ES-I3 (cell line): Measurements from ENCODE around the gene ATP6V0A1.
"Not testable (repeated sequence)": the region's sequence is repeated elsewhere in the genome, so short reads cannot be mapped to it uniquely, and the experiment has no call there.

Experiments used
- H3K36me3 ChIP-seq: 2 replicates; pipeline ENCODE4 v1.6.1; 2013; ENCODE audit warnings: mild to moderate bottlenecking, low read length, control low read depth, moderate library complexity; ENCODE audit not compliant: insufficient read depth
- H3K4me1 ChIP-seq: 2 replicates; pipeline ENCODE4 v1.6.1; 2013; ENCODE audit warnings: mild to moderate bottlenecking, control low read depth, low read length; ENCODE audit not compliant: insufficient read depth
- H3K9ac ChIP-seq: 2 replicates; pipeline ENCODE4 v1.6.1; 2013; ENCODE audit warnings: low read depth, mild to moderate bottlenecking, low read length, moderate library complexity
- H3K9me3 ChIP-seq: 2 replicates; pipeline ENCODE4 v1.6.1; 2013; ENCODE audit warnings: mild to moderate bottlenecking, low read length, moderate library complexity; ENCODE audit not compliant: control insufficient read depth, insufficient read depth

Gene ATP6V0A1

GRCh38 chr17:42458497-42459255 is at the start of gene ATP6V0A1:
ATP6V0A1 (plus strand) TSS chr17:42458878; CDS start chr17:42460895, 2,017 bp downstream.
- peak within 1 kb of the TSS; percentile 92 for H3K9ac ChIP-seq
- 0 out of 2 replicates have a peak, but pooled peaks cover 3% of the 10 kb centered on the region for H3K36me3 ChIP-seq
- H3K9me3 ChIP-seq, result no peaks in the 10 kb centered on the region
- peaks cover 14% of the 10 kb centered on the region; the same call in 1 of the 2 replicates for H3K4me1 ChIP-seq

DNA sequence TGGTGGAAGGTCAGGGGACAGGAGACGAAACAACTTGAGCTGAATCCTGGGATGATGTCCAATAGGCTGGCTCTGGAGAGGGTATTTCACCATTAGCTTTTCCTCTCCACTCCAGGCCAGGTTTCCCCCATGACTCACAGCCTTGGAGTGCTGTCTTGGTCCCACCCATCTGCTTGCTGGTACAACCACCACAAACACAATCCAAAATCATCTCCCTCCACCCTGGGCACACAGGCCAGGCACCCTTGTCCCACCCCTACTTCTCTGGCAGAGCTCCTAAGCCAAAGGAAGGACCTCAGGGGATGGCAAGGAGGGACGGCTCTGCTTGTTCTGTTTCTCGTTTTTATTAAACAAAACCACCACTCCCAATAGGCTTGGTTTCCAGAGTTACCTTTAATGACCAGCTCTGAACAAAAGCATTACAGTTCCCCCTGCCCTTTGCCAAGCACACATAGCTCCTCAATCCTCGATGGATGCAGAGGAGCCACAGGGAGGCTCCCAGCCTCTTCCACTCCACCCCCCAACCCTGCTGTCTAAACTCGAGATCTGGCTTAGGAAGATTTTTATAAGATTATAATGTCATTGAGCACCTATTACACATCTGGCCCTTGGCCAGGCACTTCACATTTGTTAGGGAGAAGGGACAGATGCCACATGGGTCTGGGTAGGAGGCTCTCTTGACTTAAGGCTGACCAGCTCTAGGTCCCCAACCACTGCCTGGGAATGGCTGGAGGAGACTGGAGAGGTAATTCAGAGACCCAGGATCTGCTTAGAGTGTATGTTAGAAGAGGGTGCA is 49.0 kb upstream of the ATP6V0A1 start:
- Histone ChIP-seq H3K9me3 (no peaks in the 10 kb centered on the region), H3K9ac (no peak overlapping the region), H3K36me3 (no peaks in the 10 kb centered on the region), H3K4me1 (peaks cover 25% of the 10 kb centered on the region)

DNA sequence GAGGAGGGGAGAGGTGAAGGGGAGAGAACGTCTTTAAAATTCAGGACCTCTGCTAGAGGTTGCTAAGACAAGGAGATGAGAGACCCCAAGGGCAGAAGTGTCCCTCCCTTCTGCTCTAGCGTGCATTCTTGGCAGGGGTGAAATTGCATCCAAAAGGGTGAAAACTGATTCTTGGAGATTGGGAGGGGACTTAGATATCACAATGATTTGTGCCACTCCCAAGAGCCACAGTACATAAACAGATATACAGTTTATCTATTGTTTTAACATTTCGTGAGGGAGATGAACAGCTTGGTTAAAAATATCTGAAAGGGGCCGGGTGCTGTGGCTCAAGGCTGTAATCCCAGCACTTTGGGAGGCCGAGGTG is 48.4 kb upstream of the ATP6V0A1 start:
- H3K36me3 ChIP-seq, result no peaks in the 10 kb centered on the region
- no peaks in the 10 kb centered on the region for H3K9me3 ChIP-seq
- peaks cover 29% of the 10 kb centered on the region for H3K4me1 ChIP-seq
- H3K9ac ChIP-seq, result no peak overlapping the region

DNA sequence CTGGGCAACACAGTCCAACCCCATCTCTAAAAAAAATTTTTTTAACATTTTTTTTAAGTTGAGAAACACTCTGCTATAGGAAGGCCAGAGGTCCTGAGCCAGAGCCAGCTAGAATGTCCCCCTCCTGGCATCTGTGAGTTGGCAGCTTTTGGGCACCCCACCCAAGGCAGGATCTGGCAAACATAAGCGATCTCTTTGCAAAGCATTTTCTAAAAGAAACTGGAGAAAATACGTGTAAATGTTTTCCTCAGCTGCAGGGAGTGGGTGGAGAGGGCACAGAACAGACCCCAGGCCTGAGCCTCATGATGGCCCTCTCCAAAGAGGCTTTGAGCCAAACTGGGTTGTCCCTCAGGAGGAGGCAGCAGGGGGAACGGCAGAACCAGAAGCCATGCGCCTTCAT is 47.3 kb upstream of the ATP6V0A1 start:
- peaks cover 29% of the 10 kb centered on the region for H3K4me1 ChIP-seq
- no peak overlapping the region for H3K9ac ChIP-seq
- no peaks in the 10 kb centered on the region for H3K9me3 ChIP-seq
- H3K36me3 ChIP-seq, result no peaks in the 10 kb centered on the region

GRCh38 chr17:42411905-42412679 is 46.6 kb upstream of the ATP6V0A1 start:
- peaks cover 26% of the 10 kb centered on the region for H3K4me1 ChIP-seq
- no peaks in the 10 kb centered on the region for H3K36me3 ChIP-seq
- H3K9me3 ChIP-seq, result no peaks in the 10 kb centered on the region
- H3K9ac ChIP-seq, result no peak overlapping the region

DNA sequence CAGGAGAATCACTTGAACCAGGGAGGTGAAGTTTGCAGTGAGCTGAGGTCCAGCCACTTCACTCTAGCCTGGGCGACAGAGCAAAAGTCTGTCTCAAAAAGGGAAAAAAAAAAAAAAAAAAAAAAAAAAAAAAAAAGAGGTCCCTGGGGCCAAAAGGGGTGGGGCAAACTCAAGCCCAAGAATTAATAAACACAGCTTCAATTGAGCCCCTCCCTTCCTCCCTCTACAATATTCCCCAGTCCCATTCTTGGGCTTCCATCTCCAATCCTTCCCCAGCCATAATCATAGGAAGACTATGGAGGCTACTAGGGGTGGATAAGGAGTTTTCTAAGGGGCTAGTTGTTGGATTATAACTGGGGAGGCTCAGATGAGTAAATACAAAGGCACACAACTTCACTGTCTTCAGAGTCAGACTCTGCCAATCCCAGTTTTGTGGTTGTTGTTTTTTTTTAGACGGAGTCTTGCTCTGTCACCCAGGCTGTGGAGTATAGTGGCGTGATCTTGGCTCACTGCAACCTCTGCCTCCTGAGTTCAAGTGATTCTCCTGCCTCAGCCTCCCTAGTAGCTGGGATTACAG is 45.1 kb upstream of the ATP6V0A1 start:
- no peaks in the 10 kb centered on the region for H3K9me3 ChIP-seq
- no peaks in the 10 kb centered on the region for H3K36me3 ChIP-seq
- no peak overlapping the region for H3K9ac ChIP-seq
- peaks cover 14% of the 10 kb centered on the region for H3K4me1 ChIP-seq

GRCh38 chr17:42414704-42415409 is 43.8 kb upstream of the ATP6V0A1 start:
- Histone ChIP-seq H3K9ac (no peak overlapping the region), H3K4me1 (peaks cover 12% of the 10 kb centered on the region), H3K36me3 (no peaks in the 10 kb centered on the region), H3K9me3 (no peaks in the 10 kb centered on the region)

DNA sequence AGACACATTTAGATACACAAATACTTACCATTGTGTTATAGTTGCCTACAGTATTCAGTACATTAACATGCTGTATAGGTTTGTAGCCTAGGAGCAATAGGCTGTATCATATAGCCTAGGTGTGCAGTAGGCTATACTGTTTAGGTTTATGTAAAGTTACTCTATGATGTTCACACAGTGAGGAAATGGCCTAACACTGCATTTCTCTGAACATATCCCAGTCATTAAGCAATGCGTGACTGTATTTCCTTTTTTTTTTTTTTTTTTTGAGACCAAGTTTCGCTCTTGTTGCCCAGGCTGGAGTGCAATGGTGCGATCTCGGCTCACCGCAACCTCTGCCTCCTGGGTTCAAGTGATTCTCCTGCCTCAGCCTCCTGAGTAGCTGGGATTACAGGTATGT is 40.7 kb upstream of the ATP6V0A1 start:
- H3K9me3 ChIP-seq, H3K36me3 ChIP-seq, H3K9ac ChIP-seq: not testable (repeated sequence)
- H3K4me1 ChIP-seq, result peaks cover 23% of the 10 kb centered on the region

GRCh38 chr17:42421136-42421506 is 37.6 kb upstream of the ATP6V0A1 start:
- no peaks in the 10 kb centered on the region for H3K36me3 ChIP-seq
- peaks cover 18% of the 10 kb centered on the region for H3K4me1 ChIP-seq
- peak overlapping the region; percentile 99 for H3K9ac ChIP-seq
- H3K9me3 ChIP-seq, result no peaks in the 10 kb centered on the region

GRCh38 chr17:42421507-42422338 is 37.0 kb upstream of the ATP6V0A1 start:
- Histone ChIP-seq H3K9ac (peak overlapping the region; percentile 99), H3K9me3 (no peaks in the 10 kb centered on the region), H3K4me1 (peaks cover 17% of the 10 kb centered on the region), H3K36me3 (no peaks in the 10 kb centered on the region)

DNA sequence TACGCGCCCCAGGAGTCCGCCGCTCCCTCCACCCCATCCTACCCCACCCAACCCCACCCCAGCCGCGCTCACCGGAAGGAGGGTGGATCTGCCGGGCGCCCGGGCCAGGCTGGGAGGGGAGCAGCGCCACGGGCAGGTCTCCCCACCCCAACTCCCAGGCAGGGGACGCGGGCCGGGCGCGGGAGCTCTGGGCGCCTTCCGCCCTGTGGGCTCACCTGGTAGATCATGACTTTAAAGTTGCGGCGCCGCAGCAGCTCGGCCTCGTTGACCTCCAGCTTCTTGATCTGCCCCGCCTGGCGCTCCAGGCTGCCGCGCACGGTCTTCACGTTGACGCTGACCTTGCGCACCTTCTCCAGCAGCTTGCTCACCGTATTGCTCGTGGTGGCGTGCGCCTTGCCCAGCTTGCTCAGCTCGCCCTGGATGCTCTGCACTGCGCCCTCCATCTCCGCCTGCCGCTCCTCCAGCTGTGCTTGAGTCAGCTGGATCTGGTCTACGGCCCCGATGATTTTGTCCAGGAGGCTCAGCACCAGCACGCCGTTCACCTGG is 36.2 kb upstream of the ATP6V0A1 start:
- peaks cover 15% of the 10 kb centered on the region for H3K4me1 ChIP-seq
- H3K9ac ChIP-seq, result peak overlapping the region; percentile 99
- no peaks in the 10 kb centered on the region for H3K9me3 ChIP-seq
- H3K36me3 ChIP-seq, result no peaks in the 10 kb centered on the region

DNA sequence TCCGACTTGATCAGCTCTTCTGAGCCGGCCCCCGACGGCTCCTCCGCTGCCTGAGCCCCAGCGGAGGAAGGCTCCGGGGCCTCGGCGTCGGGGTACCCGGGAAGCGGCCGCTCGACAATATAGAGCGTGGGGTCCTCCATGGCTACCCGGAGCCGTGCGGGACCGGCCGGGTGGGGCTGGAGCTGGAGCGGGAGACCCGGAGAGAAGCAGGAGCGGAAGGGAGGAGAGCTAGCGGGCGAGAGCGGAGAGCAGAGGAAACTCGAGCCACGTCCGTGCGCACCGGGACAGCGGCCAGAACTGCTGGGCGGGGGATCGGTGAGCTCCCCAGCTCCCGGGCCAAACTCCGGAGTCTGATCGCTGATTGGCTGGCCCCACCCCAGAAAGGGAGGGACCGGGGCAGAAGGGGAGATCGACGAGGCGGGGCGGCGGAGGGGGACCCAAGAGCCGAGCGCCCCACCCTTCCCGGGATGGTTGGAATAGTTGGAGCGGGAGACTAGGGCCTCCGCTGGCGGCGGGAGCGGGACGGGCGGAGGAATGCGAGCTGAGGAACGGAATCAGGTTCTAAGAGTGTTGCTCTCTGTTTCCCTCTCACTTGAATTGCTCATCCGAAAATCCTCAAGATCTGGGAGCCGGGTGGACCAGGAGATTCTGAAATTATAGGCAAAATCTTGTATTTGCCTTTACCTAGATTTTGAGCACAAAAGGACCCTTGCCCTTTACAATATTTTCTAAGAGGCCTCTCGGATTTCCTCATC is 35.5 kb upstream of the ATP6V0A1 start, which contains the start of gene CAVIN1:
CAVIN1 (minus strand) TSS at position 299 of the 755 bp plus-strand sequence; CDS start at position 140, 159 bp downstream.
- H3K36me3 ChIP-seq, result no peaks in the 10 kb centered on the region
- peak within 1 kb of the TSS; percentile 99 for H3K9ac ChIP-seq
- peaks cover 15% of the 10 kb centered on the region for H3K4me1 ChIP-seq
- no peaks in the 10 kb centered on the region for H3K9me3 ChIP-seq
